ENCODE data around the gene CASKIN2. TPM values are rescaled to one million over a fixed set of nuclear protein-coding genes. Genes with fewer than 3 reads are reported as not detected.

Gene CASKIN2
- polyA plus RNA-seq, 2 of the 4 experiments (the other 2 are of a cell fraction) = 3.6 to 11.2 TPM

DNA sequence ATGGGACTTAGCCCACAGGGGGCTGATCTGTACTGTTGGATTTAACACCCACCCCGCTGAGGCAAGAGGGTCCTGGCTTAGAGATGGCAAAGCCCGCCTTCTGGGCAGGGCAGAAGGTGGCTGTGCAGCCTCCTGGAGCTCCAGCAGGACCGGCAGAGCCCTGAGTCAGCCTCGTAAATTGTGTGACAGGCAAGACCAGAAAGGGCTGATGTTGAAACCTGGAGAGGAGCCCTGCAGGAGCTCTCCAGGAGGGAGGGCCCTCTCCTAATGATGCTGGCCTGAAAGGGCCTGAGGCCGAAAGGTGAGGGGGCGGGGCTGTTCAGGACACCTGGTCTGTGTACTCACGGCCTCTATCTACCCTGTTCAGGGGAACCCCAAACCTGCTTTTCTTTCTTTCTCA lies 49.7 kb upstream of the CASKIN2 start:
- DNase-seq (ENCODE audit: low read depth in 1 of 2, low spot score in 1 of 2) = peak; percentile 59 to 70
- 53% methylated on average over 6 of the region's 7 CpGs for WGBS (ENCODE audit: missing lambda C conversion rate)
- CTCF ChIA-PET = interaction anchor here (0.6 to 3.7 kb wide), 9 partner anchors 9 to 184 kb away, joined by 3 to 21 read pairs (median 4); partner anchors contain the start of gene SMIM5
- TF ChIP-seq ESRRA (IDR thresholded peaks at IDR 0.05; ENCODE audit: borderline replicate concordance, low read length) = no peak
- TF ChIP-seq FOSL2 (IDR thresholded peaks at IDR 0.05) = no peak
- TF ChIP-seq FOSL2 (CRISPR knock-in tag; IDR thresholded peaks at IDR 0.05) = peak; percentile 27; the same call in 1 of the 2 replicates
- no peak for TF ChIP-seq SREBF2 (IDR thresholded peaks at IDR 0.05)
- 0 out of 3 replicates have a peak, but pooled peaks have one; percentile 8 for TF ChIP-seq SMC3 (IDR thresholded peaks at IDR 0.05)
- peak; percentile 2 for TF ChIP-seq MAFK (IDR thresholded peaks at IDR 0.05; ENCODE audit: partially characterized antibody)
- no peak for TF ChIP-seq POLR2AphosphoS2 (conservative IDR thresholded peaks at IDR 0.05; ENCODE audit: low read length)
- TF ChIP-seq POLR2A (IDR thresholded peaks at IDR 0.05; ENCODE audit: low read length) = no peak
- no peak for TF ChIP-seq CHD2 (IDR thresholded peaks at IDR 0.05; ENCODE audit: low read length, partially characterized antibody)
- no peak for TF ChIP-seq ZFP36 (IDR thresholded peaks at IDR 0.05; ENCODE audit: borderline replicate concordance, partially characterized antibody)
- H3K4me3 ChIP-seq = no peak overlapping the region
- H3K4me1 ChIP-seq = peaks cover 30% of the 10 kb centered on the region
- no peaks in the 10 kb centered on the region for H3K9me3 ChIP-seq
- FAIRE-seq = no peak
- H3K4me2 ChIP-seq = peak overlapping the region; percentile 41
- POLR2A ChIA-PET = interaction anchor here (0.7 to 1.5 kb wide), 2 partner anchors 159 to 215 kb away, joined by 4 read pairs; partner anchors contain the start of gene GRB2
- peak overlapping the region; percentile 47 to 69; a peak in 4 of 6 replicates for H3K27ac ChIP-seq
- peak; percentile 81 to 84 for ATAC-seq

DNA sequence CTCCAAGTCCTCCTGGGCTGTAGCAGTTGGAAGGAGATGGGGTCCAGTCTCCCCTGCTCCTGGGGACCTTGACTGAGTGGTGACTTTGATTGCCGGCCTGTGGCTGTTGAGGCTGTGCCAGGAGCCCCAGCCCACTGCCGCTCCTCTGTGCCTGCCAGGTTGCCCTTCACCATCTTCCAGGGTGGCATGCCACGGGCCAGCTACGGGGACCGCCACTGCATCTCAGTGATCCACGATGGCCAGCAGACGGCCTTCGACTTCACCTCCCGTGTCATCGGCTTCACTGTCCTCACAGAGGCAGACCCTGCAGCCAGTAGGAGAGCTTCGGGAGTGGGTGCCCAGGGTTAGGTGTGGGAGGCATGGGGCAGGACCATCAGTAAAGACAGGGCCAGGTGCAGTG lies 48.9 kb upstream of the CASKIN2 start:
- ChIA-PET CTCF (interaction anchor here (0.6 to 3.7 kb wide), 5 partner anchors 27 to 185 kb away, joined by 3 to 21 read pairs (median 8); partner anchors contain the start of gene SMIM5), POLR2A (no interaction called here)
- Histone ChIP-seq H3K4me2 (no peak overlapping the region), H3K27ac (peak overlapping the region in 1 of 2 experiments; percentile 69; a peak in 3 of 6 replicates), H3K4me3 (no peak overlapping the region), H3K9me3 (no peaks in the 10 kb centered on the region), H3K4me1 (peaks cover 39% of the 10 kb centered on the region)
- no peak for TF ChIP-seq RARB (CRISPR knock-in tag; IDR thresholded peaks at IDR 0.05)
- no peak for TF ChIP-seq CHD2 (IDR thresholded peaks at IDR 0.05; ENCODE audit: low read length, partially characterized antibody)
- TF ChIP-seq ZNF302 (CRISPR knock-in tag; IDR thresholded peaks at IDR 0.05) = no peak
- TF ChIP-seq KDM5A (IDR thresholded peaks at IDR 0.05) = no peak
- TF ChIP-seq CBX2 (IDR thresholded peaks at IDR 0.05; ENCODE audit: borderline replicate concordance, low read depth) = no peak
- no peak for TF ChIP-seq EHMT2 (IDR thresholded peaks at IDR 0.05; ENCODE audit: low read depth)
- TF ChIP-seq HEYL (CRISPR knock-in tag; IDR thresholded peaks at IDR 0.05) = no peak
- TF ChIP-seq ESRRA (IDR thresholded peaks at IDR 0.05; ENCODE audit: borderline replicate concordance, low read length) = no peak
- no peak for TF ChIP-seq RCOR1 (IDR thresholded peaks at IDR 0.05; ENCODE audit: low read depth, low read length)
- TF ChIP-seq KDM1A (IDR thresholded peaks at IDR 0.05; ENCODE audit: low read depth) = no peak
- no peak for TF ChIP-seq HOXA7 (CRISPR knock-in tag; IDR thresholded peaks at IDR 0.05)
- TF ChIP-seq NFE2L2 (conservative IDR thresholded peaks at IDR 0.05; ENCODE audit: low read length) = no peak
- TF ChIP-seq, protein P1, sequence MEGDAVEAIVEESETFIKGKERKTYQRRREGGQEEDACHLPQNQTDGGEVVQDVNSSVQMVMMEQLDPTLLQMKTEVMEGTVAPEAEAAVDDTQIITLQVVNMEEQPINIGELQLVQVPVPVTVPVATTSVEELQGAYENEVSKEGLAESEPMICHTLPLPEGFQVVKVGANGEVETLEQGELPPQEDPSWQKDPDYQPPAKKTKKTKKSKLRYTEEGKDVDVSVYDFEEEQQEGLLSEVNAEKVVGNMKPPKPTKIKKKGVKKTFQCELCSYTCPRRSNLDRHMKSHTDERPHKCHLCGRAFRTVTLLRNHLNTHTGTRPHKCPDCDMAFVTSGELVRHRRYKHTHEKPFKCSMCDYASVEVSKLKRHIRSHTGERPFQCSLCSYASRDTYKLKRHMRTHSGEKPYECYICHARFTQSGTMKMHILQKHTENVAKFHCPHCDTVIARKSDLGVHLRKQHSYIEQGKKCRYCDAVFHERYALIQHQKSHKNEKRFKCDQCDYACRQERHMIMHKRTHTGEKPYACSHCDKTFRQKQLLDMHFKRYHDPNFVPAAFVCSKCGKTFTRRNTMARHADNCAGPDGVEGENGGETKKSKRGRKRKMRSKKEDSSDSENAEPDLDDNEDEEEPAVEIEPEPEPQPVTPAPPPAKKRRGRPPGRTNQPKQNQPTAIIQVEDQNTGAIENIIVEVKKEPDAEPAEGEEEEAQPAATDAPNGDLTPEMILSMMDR (IDR thresholded peaks at IDR 0.05) = no peak
- TF ChIP-seq, protein P2, sequence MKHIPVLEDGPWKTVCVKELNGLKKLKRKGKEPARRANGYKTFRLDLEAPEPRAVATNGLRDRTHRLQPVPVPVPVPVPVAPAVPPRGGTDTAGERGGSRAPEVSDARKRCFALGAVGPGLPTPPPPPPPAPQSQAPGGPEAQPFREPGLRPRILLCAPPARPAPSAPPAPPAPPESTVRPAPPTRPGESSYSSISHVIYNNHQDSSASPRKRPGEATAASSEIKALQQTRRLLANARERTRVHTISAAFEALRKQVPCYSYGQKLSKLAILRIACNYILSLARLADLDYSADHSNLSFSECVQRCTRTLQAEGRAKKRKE (CRISPR knock-in tag; IDR thresholded peaks at IDR 0.05; ENCODE audit: low read depth) = no peak
- DNase-seq (ENCODE audit: low read depth in 1 of 2, low spot score in 1 of 2) = no peak
- 92% methylated on average over 6 of the region's 11 CpGs for WGBS (ENCODE audit: missing lambda C conversion rate)
- ATAC-seq = no peak
- FAIRE-seq = no peak

Measured in A549 (cell line).